ENCODE data around the gene SASS6. TPM values are rescaled to one million over a fixed set of nuclear protein-coding genes. Genes with fewer than 3 reads are reported as not detected.

The SASS6 gene
- total RNA-seq, 1 experiment from 2014 or later, result 4.3 TPM

- in situ Hi-C loops (cut with HindIII; ENCODE audit: low pct_unique_long_range_greater_than_20kb, low sequenced_read_pairs), result no loop called here
- no peak for DNase-seq (ENCODE audit: low read depth)
Observed at GRCh38 chr1:100130552-100131077, 2.1 kb downstream of the SASS6 start.

- DNase-seq (ENCODE audit: low read depth), result no peak
- in situ Hi-C loops (cut with HindIII; ENCODE audit: low pct_unique_long_range_greater_than_20kb, low sequenced_read_pairs), result no loop called here
Observed at GRCh38 chr1:100127226-100127625, 5.5 kb downstream of the SASS6 start.

- in situ Hi-C loops (cut with HindIII; ENCODE audit: low pct_unique_long_range_greater_than_20kb, low sequenced_read_pairs), result no loop called here
Observed at GRCh38 chr1:100122177-100122576, 10.6 kb downstream of the SASS6 start.

GRCh38 chr1:100115524-100115923 is 17.2 kb downstream of the SASS6 start:
- in situ Hi-C loops (cut with HindIII; ENCODE audit: low pct_unique_long_range_greater_than_20kb, low sequenced_read_pairs), result no loop called here
- DNase-seq (ENCODE audit: low read depth), result no peak

More at GRCh38 chr1:100122177-100122576, 10.6 kb downstream of the SASS6 start:
- DNase-seq (ENCODE audit: low read depth), result no peak

- in situ Hi-C loops (cut with HindIII; ENCODE audit: low pct_unique_long_range_greater_than_20kb, low sequenced_read_pairs), result no loop called here
- no peak for DNase-seq (ENCODE audit: low read depth)
Observed at GRCh38 chr1:100109554-100110066, 23.1 kb downstream of the SASS6 start.

GRCh38 chr1:100107696-100108095 is 25.0 kb downstream of the SASS6 start:
- no peak for DNase-seq (ENCODE audit: low read depth)
- in situ Hi-C loops (cut with HindIII; ENCODE audit: low pct_unique_long_range_greater_than_20kb, low sequenced_read_pairs), result no loop called here

- in situ Hi-C loops (cut with HindIII; ENCODE audit: low pct_unique_long_range_greater_than_20kb, low sequenced_read_pairs), result no loop called here
- no peak for DNase-seq (ENCODE audit: low read depth)
Observed at GRCh38 chr1:100101564-100101963, 31.2 kb downstream of the SASS6 start.

GRCh38 chr1:100100202-100100601 is 32.5 kb downstream of the SASS6 start:
- no peak for DNase-seq (ENCODE audit: low read depth)
- in situ Hi-C loops (cut with HindIII; ENCODE audit: low pct_unique_long_range_greater_than_20kb, low sequenced_read_pairs), result no loop called here

GRCh38 chr1:100090471-100090870 is 42.3 kb downstream of the SASS6 start:
- DNase-seq (ENCODE audit: low read depth), result no peak
- in situ Hi-C loops (cut with HindIII; ENCODE audit: low pct_unique_long_range_greater_than_20kb, low sequenced_read_pairs), result no loop called here

- DNase-seq (ENCODE audit: low read depth), result no peak
- in situ Hi-C loops (cut with HindIII; ENCODE audit: low pct_unique_long_range_greater_than_20kb, low sequenced_read_pairs), result no loop called here
Observed at GRCh38 chr1:100089082-100089481, 43.6 kb downstream of the SASS6 start.

GRCh38 chr1:100087396-100087795 is 45.3 kb downstream of the SASS6 start:
- in situ Hi-C loops (cut with HindIII; ENCODE audit: low pct_unique_long_range_greater_than_20kb, low sequenced_read_pairs), result no loop called here

GRCh38 chr1:100080331-100080730 is 52.4 kb downstream of the SASS6 start:
- in situ Hi-C loops (cut with HindIII; ENCODE audit: low pct_unique_long_range_greater_than_20kb, low sequenced_read_pairs), result no loop called here
- no peak for DNase-seq (ENCODE audit: low read depth)

More at GRCh38 chr1:100087396-100087795, 45.3 kb downstream of the SASS6 start:
- no peak for DNase-seq (ENCODE audit: low read depth)

GRCh38 chr1:100077531-100077930 is 55.2 kb downstream of the SASS6 start:
- in situ Hi-C loops (cut with HindIII; ENCODE audit: low pct_unique_long_range_greater_than_20kb, low sequenced_read_pairs), result no loop called here
- DNase-seq (ENCODE audit: low read depth), result no peak

GRCh38 chr1:100076744-100077143 is 56.0 kb downstream of the SASS6 start:
- DNase-seq (ENCODE audit: low read depth), result no peak
- in situ Hi-C loops (cut with HindIII; ENCODE audit: low pct_unique_long_range_greater_than_20kb, low sequenced_read_pairs), result no loop called here

- DNase-seq (ENCODE audit: low read depth), result no peak
- in situ Hi-C loops (cut with HindIII; ENCODE audit: low pct_unique_long_range_greater_than_20kb, low sequenced_read_pairs), result no loop called here
Observed at GRCh38 chr1:100076319-100076718, 56.4 kb downstream of the SASS6 start.

GRCh38 chr1:100075773-100076172 is 57.0 kb downstream of the SASS6 start:
- no peak for DNase-seq (ENCODE audit: low read depth)
- in situ Hi-C loops (cut with HindIII; ENCODE audit: low pct_unique_long_range_greater_than_20kb, low sequenced_read_pairs), result no loop called here

GRCh38 chr1:100074604-100075395 is 57.9 kb downstream of the SASS6 start:
- in situ Hi-C loops (cut with HindIII; ENCODE audit: low pct_unique_long_range_greater_than_20kb, low sequenced_read_pairs), result no loop called here
- no peak for DNase-seq (ENCODE audit: low read depth)

- in situ Hi-C loops (cut with HindIII; ENCODE audit: low pct_unique_long_range_greater_than_20kb, low sequenced_read_pairs), result no loop called here
- no peak for DNase-seq (ENCODE audit: low read depth)
Observed at GRCh38 chr1:100073531-100073930, 59.2 kb downstream of the SASS6 start.

GRCh38 chr1:100070201-100070939 is 62.4 kb downstream of the SASS6 start:
- in situ Hi-C loops (cut with HindIII; ENCODE audit: low pct_unique_long_range_greater_than_20kb, low sequenced_read_pairs), result no loop called here
- no peak for DNase-seq (ENCODE audit: low read depth)
